Ishikawa (cell line): Measurements from ENCODE around the gene PIEZO2.

Experiments
- EP300 ChIP-seq: IDR thresholded peaks from 2 replicates; pipeline ENCODE4 v1.6.1; 2012; ENCODE audit warnings: borderline replicate concordance
- FOXM1 ChIP-seq: IDR thresholded peaks from 2 replicates; pipeline ENCODE4 v1.6.1; 2012; ENCODE audit warnings: low read depth, borderline replicate concordance
- MAX ChIP-seq: IDR thresholded peaks from 2 replicates; pipeline ENCODE4 v1.6.1; 2012
- REST ChIP-seq: IDR thresholded peaks from 2 replicates; pipeline ENCODE4 v1.6.1; 2012; ENCODE audit warnings: low read depth, mild to moderate bottlenecking
- TAF1 ChIP-seq: IDR thresholded peaks from 2 replicates; pipeline ENCODE4 v1.6.1; 2012; ENCODE audit warnings: low read depth, mild to moderate bottlenecking
- YY1 ChIP-seq: IDR thresholded peaks from 2 replicates; pipeline ENCODE4 v1.6.1; 2012; ENCODE audit warnings: low read depth

DNA sequence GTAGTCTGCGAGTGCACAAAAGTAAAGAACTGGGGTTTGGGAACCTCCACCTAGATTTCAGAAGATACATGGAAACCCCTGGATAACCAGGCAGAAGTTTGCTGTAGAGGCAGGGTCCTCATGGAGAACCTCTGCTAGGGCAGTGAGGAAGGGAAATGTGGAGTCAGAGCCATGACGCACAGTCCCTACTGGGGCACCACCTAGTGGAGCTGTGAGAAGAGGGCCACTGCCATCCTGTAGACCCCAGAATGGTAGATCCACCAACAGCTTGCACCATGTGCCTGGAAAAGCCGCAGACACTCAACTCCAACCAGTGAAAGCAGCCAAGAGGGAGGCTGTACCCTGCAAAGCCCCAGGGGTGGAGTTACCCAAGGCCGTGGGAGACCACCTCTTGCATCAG, 206.4 kb downstream of the PIEZO2 start:
- TF ChIP-seq FOXM1 = no peak
- no peak for TF ChIP-seq TAF1
- TF ChIP-seq REST = no peak
- no peak for TF ChIP-seq YY1
- TF ChIP-seq MAX = no peak
- no peak for TF ChIP-seq EP300
